GM12878 (cell line): Measurements from ENCODE around the gene CCN5. TPM values are rescaled to one million over a fixed set of nuclear protein-coding genes. Genes with fewer than 3 reads are reported as not detected.

Experiments used
- ATAC-seq: fragments of 200-7000 bp; cut with Tn5 transposase; 3 replicates; pipeline ENCODE4 v1.9.1; 2020; ENCODE audit warnings: mild to moderate bottlenecking, moderate library complexity
- BruUV-seq: library from RNA; stranded (reverse); fragments of 400-500 nt; replicated peaks from 2 replicates; lab custom pipeline; 2021; lab: Mats Ljungman, UMichigan
- CTCF ChIA-PET: fragments of 300-600 bp; sonication (Branson Sonifier 250); formaldehyde crosslinking; extraction: SDS; loops from one replicate; lab custom pipeline; 2021; ENCODE audit warnings: inconsistent platforms; lab: Yijun Ruan, JAX
- POLR2A ChIA-PET: fragments of 350-600 bp; formaldehyde crosslinking; extraction: SDS; loops from one replicate; lab custom pipeline; 2021; ENCODE audit warnings: inconsistent platforms; lab: Charles Lee
- RAD21 ChIA-PET: fragments of 300-600 bp; sonication (Branson Sonifier 250); formaldehyde crosslinking; loops from one replicate; lab custom pipeline; 2023; ENCODE audit warnings: antibody characterized with exemption; ENCODE audit not compliant: unreplicated experiment; lab: Charles Lee
- SMC1A ChIA-PET: fragments of 300-600 bp; sonication (Branson Sonifier 250); formaldehyde crosslinking; loops from one replicate; lab custom pipeline; 2023; ENCODE audit not compliant: unreplicated experiment, uncharacterized antibody; lab: Charles Lee
- DNase-seq: peaks from one replicate; pipeline ENCODE4 v3.0.0-alpha.2; 2011; ENCODE audit warnings: low read depth, low spot score
- FAIRE-seq: peaks from 3 replicates; lab custom pipeline; 2011; peaks lifted over from hg19 to GRCh38; lab: Jason Lieb, UNC
- H2AFZ ChIP-seq: 2 replicates; pipeline ENCODE4 v1.6.0; 2011; ENCODE audit warnings: low read depth, low read length, control low read depth; ENCODE audit not compliant: control insufficient read depth
- H3K27ac ChIP-seq: 2 replicates; pipeline ENCODE4 v1.5.1; 2011; ENCODE audit warnings: control low read depth; ENCODE audit not compliant: control insufficient read depth, insufficient read depth
- H3K27me3 ChIP-seq, 2 experiments: replicated peaks in 1 of 2; 2 replicates each; pipeline versions ENCODE4 v1.6.0 to v1.6.1; 2011; ENCODE audit warnings: low read length in 1 of 2; ENCODE audit not compliant: control insufficient read depth in 2 of 2, insufficient read depth in 2 of 2
- H3K36me3 ChIP-seq, 2 experiments: 2 replicates each; pipeline ENCODE4 v1.5.1; 2011; ENCODE audit warnings: low read length in 1 of 2; ENCODE audit not compliant: control insufficient read depth in 2 of 2, insufficient read depth in 2 of 2
- H3K4me1 ChIP-seq: 2 replicates; pipeline ENCODE4 v1.6.1; 2011; ENCODE audit warnings: mild to moderate bottlenecking, low read length, moderate library complexity, mixed read lengths; ENCODE audit not compliant: control insufficient read depth, insufficient read depth
- H3K4me2 ChIP-seq: 2 replicates; pipeline ENCODE4 v1.6.0; 2011; ENCODE audit warnings: control low read depth; ENCODE audit not compliant: control insufficient read depth, insufficient read depth
- H3K4me3 ChIP-seq: fragments of 200-600 bp; sonication (generic); 2 replicates; pipeline ENCODE4 v1.5.1; 2016
- H3K79me2 ChIP-seq: 2 replicates; pipeline ENCODE4 v1.6.0; 2011; ENCODE audit warnings: low read length; ENCODE audit not compliant: control insufficient read depth, insufficient read depth
- H3K9ac ChIP-seq: 2 replicates; pipeline ENCODE4 v1.8.0; 2011; ENCODE audit warnings: low read length, control low read depth, mixed read lengths; ENCODE audit not compliant: control insufficient read depth, insufficient read depth
- H3K9me3 ChIP-seq: replicated peaks from 3 replicates; pipeline ENCODE4 v1.5.1; 2011; ENCODE audit warnings: mild to moderate bottlenecking, low read length; ENCODE audit not compliant: control insufficient read depth, insufficient read depth
- H4K20me1 ChIP-seq: 2 replicates; pipeline ENCODE4 v1.6.0; 2011; ENCODE audit not compliant: control insufficient read depth, insufficient read depth
- ATF7 ChIP-seq: fragments of 450-650 bp; IDR thresholded peaks from 2 replicates; pipeline ENCODE4 v1.6.1; 2016; ENCODE audit warnings: low read depth, mild to moderate bottlenecking
- E2F4 ChIP-seq: IDR thresholded peaks from 2 replicates; pipeline ENCODE4 v1.6.1; 2012; ENCODE audit warnings: low read depth, low read length, improper control_type of control experiment
- EGR1 ChIP-seq, 2 experiments: IDR thresholded peaks; 1 replicate in 1 of 2; 2 replicates in 1 of 2; pipeline ENCODE4 v1.6.1; 2011 to 2012; ENCODE audit warnings: low read depth in 2 of 2, low read length in 2 of 2, borderline replicate concordance in 1 of 2, mild to moderate bottlenecking in 1 of 2, moderate library complexity in 1 of 2
- GABPA ChIP-seq: IDR thresholded peaks from 2 replicates; pipeline ENCODE4 v1.6.1; 2014; ENCODE audit warnings: antibody characterized with exemption, low read depth, mild to moderate bottlenecking, inconsistent platforms
- HDAC6 ChIP-seq: fragments of 200-600 bp; sonication (generic); IDR thresholded peaks from one replicate; pipeline ENCODE4 v1.8.0; 2017; ENCODE audit warnings: antibody characterized with exemption; ENCODE audit not compliant: unreplicated experiment
- IKZF1 ChIP-seq: fragments of 450-650 bp; conservative IDR thresholded peaks from 2 replicates; pipeline ENCODE4 v1.6.1; 2017; ENCODE audit warnings: antibody characterized with exemption, mild to moderate bottlenecking
- JUNB ChIP-seq: IDR thresholded peaks from 2 replicates; pipeline ENCODE4 v1.6.1; 2016; ENCODE audit warnings: antibody characterized with exemption, mild to moderate bottlenecking
- MYC ChIP-seq: IDR thresholded peaks from 2 replicates; pipeline ENCODE4 v1.6.1; 2011; ENCODE audit warnings: mild to moderate bottlenecking, low read length, moderate library complexity, inconsistent platforms; ENCODE audit not compliant: insufficient read depth, insufficient replicate concordance, insufficient read length, severe bottlenecking
- NR2C1 ChIP-seq: fragments of 450-650 bp; IDR thresholded peaks from 2 replicates; pipeline ENCODE4 v1.6.1; 2017; ENCODE audit warnings: antibody characterized with exemption, mild to moderate bottlenecking, moderate library complexity
- NRF1 ChIP-seq: conservative IDR thresholded peaks from 2 replicates; pipeline ENCODE4 v1.6.1; 2011; ENCODE audit warnings: mild to moderate bottlenecking, low read depth, low read length, improper control_type of control experiment
- PAX5 ChIP-seq: IDR thresholded peaks from 2 replicates; pipeline ENCODE4 v1.6.1; 2011; ENCODE audit warnings: low read depth, low read length, borderline replicate concordance
- SIX5 ChIP-seq: IDR thresholded peaks from 2 replicates; pipeline ENCODE4 v1.6.1; 2011; ENCODE audit warnings: mild to moderate bottlenecking, low read depth, low read length, moderate library complexity; ENCODE audit not compliant: severe bottlenecking
- SREBF1 ChIP-seq: IDR thresholded peaks from 2 replicates; pipeline ENCODE4 v1.6.1; 2012; ENCODE audit warnings: mild to moderate bottlenecking, low read length
- SREBF2 ChIP-seq: IDR thresholded peaks from 2 replicates; pipeline ENCODE4 v1.6.1; 2012; ENCODE audit warnings: mild to moderate bottlenecking, low read length
- YBX1 ChIP-seq: fragments of 450-650 bp; IDR thresholded peaks from 2 replicates; pipeline ENCODE4 v1.6.1; 2016; ENCODE audit warnings: antibody characterized with exemption
- WGBS: methylation state at CpG from one replicate; pipeline ENCODE4 v1.1.6; 2016; ENCODE audit warnings: low lambda C conversion rate; ENCODE audit not compliant: insufficient replicate concordance, insufficient coverage; ENCODE audit errors: missing lambda C conversion rate; 5-methylcytosine and 5-hydroxymethylcytosine counted together
- in situ Hi-C: fragments of 300-500 bp; cut with MboI; formaldehyde crosslinking; loops from 9 replicates; pipeline ENCODE4 v1.14.3; 2018; ENCODE audit warnings: mixed read lengths
- intact Hi-C: fragments of 100-400 bp; cut with micrococcal nuclease; formaldehyde crosslinking; loops from one replicate; pipeline ENCODE4 v1.14.2; 2022; ENCODE audit not compliant: unreplicated experiment
- polyA plus RNA-seq, 11 experiments: library from polyadenylated mRNA; depleted of rRNA in 4 of 11; unstranded in 6 of 11; stranded (reverse) in 5 of 11; fragments of >200 nt; fragmentation: Nextera tagmentation in 4 of 11; fragmentation: Illumina TruSeq in 1 of 11; extraction: Ambion mirVana in 4 of 11; extraction: Trizol in 1 of 11; gene quantifications; 1 replicate in 1 of 11; 2 replicates in 10 of 11; pipeline versions ENCODE4 v1.2.1 to v1.2.3, GENCODE V29; 2011 to 2016; ENCODE audit warnings: inconsistent platforms in 2 of 11, missing spikeins in 2 of 11, low read depth in 1 of 11
- total RNA-seq, 4 experiments: library from RNA; depleted of rRNA in 3 of 4; stranded (reverse); fragments of >200 nt in 3 of 4; fragmentation: Illumina TruSeq in 1 of 4; extraction: Trizol in 1 of 4; gene quantifications; 2 replicates each; pipeline versions ENCODE4 v1.2.1 to v1.2.3, GENCODE V29; 2013 to 2021
- TF ChIP-seq, protein P1 (sequence below): IDR thresholded peaks from 2 replicates; pipeline ENCODE4 v1.6.1; 2012; ENCODE audit warnings: low read depth, low read length, improper control_type of control experiment
- TF ChIP-seq, protein P2 (sequence below): IDR thresholded peaks from 2 replicates; pipeline ENCODE4 v1.6.1; 2012; ENCODE audit warnings: low read length, inconsistent platforms
- TF ChIP-seq, protein P3 (sequence below): IDR thresholded peaks from 2 replicates; pipeline ENCODE4 v1.6.1; 2011; ENCODE audit warnings: borderline replicate concordance, low read depth, mild to moderate bottlenecking, moderate library complexity, mixed read lengths, low read length; ENCODE audit not compliant: insufficient read depth; ENCODE audit errors: extremely low read length

CCN5 gene
- total and polyA plus RNA-seq, 10 of the 15 experiments (the other 5 are each of a cell fraction or from before 2014, with no cell fraction given), result 0.14 to 0.15 TPM; not detected in 8

GRCh38 chr20:44739942-44740341 lies 24.8 kb downstream of the CCN5 start (continued):
- TF ChIP-seq, protein P1, sequence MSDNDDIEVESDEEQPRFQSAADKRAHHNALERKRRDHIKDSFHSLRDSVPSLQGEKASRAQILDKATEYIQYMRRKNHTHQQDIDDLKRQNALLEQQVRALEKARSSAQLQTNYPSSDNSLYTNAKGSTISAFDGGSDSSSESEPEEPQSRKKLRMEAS, result no peak
- no peak for TF ChIP-seq HDAC6
- TF ChIP-seq, all 136 proteins: peak for 0

- SMC1A ChIA-PET, result no interaction called here
- Histone ChIP-seq H3K9me3 (peaks cover 1% of the 10 kb centered on the region; the same call in 1 of the 3 replicates), H3K4me2 (no peak overlapping the region), H3K79me2 (no peaks in the 10 kb centered on the region), H3K27ac (no peak overlapping the region), H3K36me3 (no peaks in the 10 kb centered on the region), H3K9ac (no peak overlapping the region), H3K4me1 (no peaks in the 10 kb centered on the region), H2AFZ (no peak overlapping the region), H3K27me3 (peaks cover 3 to 14% of the 10 kb centered on the region in 2 experiments; a peak in 3 of 4 replicates), H3K4me3 (no peak overlapping the region), H4K20me1 (no peaks in the 10 kb centered on the region; the same call in 1 of the 2 replicates)
- POLR2A ChIA-PET, result no interaction called here
- RAD21 ChIA-PET, result no interaction called here
- CTCF ChIA-PET, result no interaction called here
- 45% methylated on average over 14 of the region's 14 CpGs for WGBS
- DNase-seq (no peak), FAIRE-seq (no peak), ATAC-seq (no peak)
- in situ Hi-C loops (loop anchor here (10.0 kb wide), 1 partner anchor 122 kb away; no protein-coding TSS in a partner anchor), intact Hi-C loops (no loop called here)
- no TSS peak for BruUV-seq
- TF ChIP-seq, protein P2, sequence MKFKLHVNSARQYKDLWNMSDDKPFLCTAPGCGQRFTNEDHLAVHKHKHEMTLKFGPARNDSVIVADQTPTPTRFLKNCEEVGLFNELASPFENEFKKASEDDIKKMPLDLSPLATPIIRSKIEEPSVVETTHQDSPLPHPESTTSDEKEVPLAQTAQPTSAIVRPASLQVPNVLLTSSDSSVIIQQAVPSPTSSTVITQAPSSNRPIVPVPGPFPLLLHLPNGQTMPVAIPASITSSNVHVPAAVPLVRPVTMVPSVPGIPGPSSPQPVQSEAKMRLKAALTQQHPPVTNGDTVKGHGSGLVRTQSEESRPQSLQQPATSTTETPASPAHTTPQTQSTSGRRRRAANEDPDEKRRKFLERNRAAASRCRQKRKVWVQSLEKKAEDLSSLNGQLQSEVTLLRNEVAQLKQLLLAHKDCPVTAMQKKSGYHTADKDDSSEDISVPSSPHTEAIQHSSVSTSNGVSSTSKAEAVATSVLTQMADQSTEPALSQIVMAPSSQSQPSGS, result no peak
- TF ChIP-seq SREBF2 (no peak), EGR1 (IDR thresholded peaks at IDR 0.05; ENCODE audit: borderline replicate concordance in 1 of 2, low read depth in 2 of 2, low read length in 2 of 2) (no peak), PAX5 (no peak), JUNB (no peak), GABPA (no peak), NR2C1 (no peak), YBX1 (no peak), E2F4 (no peak), SREBF1 (no peak), ATF7 (no peak), IKZF1 (no peak), MYC (no peak), NRF1 (no peak), SIX5 (no peak)
- TF ChIP-seq, protein P3, sequence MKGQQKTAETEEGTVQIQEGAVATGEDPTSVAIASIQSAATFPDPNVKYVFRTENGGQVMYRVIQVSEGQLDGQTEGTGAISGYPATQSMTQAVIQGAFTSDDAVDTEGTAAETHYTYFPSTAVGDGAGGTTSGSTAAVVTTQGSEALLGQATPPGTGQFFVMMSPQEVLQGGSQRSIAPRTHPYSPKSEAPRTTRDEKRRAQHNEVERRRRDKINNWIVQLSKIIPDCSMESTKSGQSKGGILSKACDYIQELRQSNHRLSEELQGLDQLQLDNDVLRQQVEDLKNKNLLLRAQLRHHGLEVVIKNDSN, result no peak
Measured at GRCh38 chr20:44742304-44743079, 27.3 kb downstream of the CCN5 start.
